Sigmoid colon (tissue), 4 donors: Measurements from ENCODE around the gene SULT1A2.

Experiments
- CTCF ChIP-seq, 4 experiments: fragments of 450-650 bp in 3 of 4; fragments of 200-600 bp in 1 of 4; IDR thresholded peaks; one replicate each; pipeline ENCODE4 v1.5.1; 2016 to 2019; ENCODE audit warnings: antibody characterized with exemption in 4 of 4, mild to moderate bottlenecking in 3 of 4, moderate library complexity in 2 of 4
- EP300 ChIP-seq, 4 donors: sonication (generic); formaldehyde crosslinking; IDR thresholded peaks; one replicate each; pipeline ENCODE4 v1.6.1; 2017; ENCODE audit warnings: antibody characterized with exemption in 4 of 4
- POLR2A ChIP-seq, 2 donors: fragments of 450-650 bp; IDR thresholded peaks; one replicate each; pipeline ENCODE4 v1.6.1; 2016; ENCODE audit warnings: antibody characterized with exemption in 2 of 2, mild to moderate bottlenecking in 2 of 2, moderate library complexity in 2 of 2
- POLR2AphosphoS5 ChIP-seq, 4 donors: sonication (generic); formaldehyde crosslinking; IDR thresholded peaks; one replicate each; pipeline ENCODE4 v1.6.1; 2017; ENCODE audit warnings: antibody characterized with exemption in 4 of 4

DNA sequence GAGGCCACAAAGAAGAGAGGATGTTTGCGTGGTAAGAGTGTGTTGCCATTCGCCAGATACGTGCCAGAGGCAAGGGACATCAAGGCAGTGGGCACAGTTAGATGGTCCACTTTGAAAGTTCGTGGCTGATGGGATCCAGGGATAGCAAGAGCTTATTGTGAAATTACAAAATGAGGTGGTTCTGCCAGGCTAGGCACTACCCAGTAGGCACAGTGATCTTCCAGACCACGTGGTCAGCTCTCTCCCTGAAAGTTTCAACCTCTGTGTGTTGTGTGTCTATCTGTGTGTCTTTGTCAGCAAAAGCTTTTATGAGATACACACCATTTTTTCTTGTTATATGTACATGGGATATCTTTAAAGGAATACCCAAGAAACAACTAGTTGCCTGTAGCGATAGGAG, 33.6 kb downstream of the SULT1A2 start:
- TF ChIP-seq CTCF (IDR thresholded peaks at IDR 0.05) (no peak), POLR2A (IDR thresholded peaks at IDR 0.05) (no peak), EP300 (IDR thresholded peaks at IDR 0.05) (no peak), POLR2AphosphoS5 (IDR thresholded peaks at IDR 0.05) (no peak)
